Spleen (tissue), 11 donors: ENCODE data around the gene PCCA. TPM values are rescaled to one million over a fixed set of nuclear protein-coding genes. Genes with fewer than 3 reads are reported as not detected.

ENCODE experiments used
- DNase-seq: peaks from one replicate; pipeline ENCODE4 v3.0.0-alpha.2; 2020
- H3K27ac ChIP-seq, 8 donors: fragments of 200-600 bp; sonication (generic) in 7 of 8; 1 replicate in 4 of 8; 2 replicates in 4 of 8; pipeline versions ENCODE4 v1.5.0 to v1.8.0; 2016 to 2021; ENCODE audit warnings: inconsistent platforms in 4 of 8, mild to moderate bottlenecking in 4 of 8, moderate library complexity in 1 of 8
- H3K27me3 ChIP-seq, 7 donors: fragments of 200-600 bp; sonication (generic) in 6 of 7; replicated peaks in 1 of 7; 1 replicate in 4 of 7; 2 replicates in 3 of 7; pipeline versions ENCODE4 v1.5.0 to v1.8.0; 2016 to 2021; ENCODE audit warnings: inconsistent platforms in 3 of 7, mild to moderate bottlenecking in 1 of 7
- H3K36me3 ChIP-seq, 6 donors: fragments of 200-600 bp; sonication (generic) in 5 of 6; 1 replicate in 4 of 6; 2 replicates in 2 of 6; pipeline versions ENCODE4 v1.5.0 to v1.8.0; 2016 to 2021; ENCODE audit warnings: inconsistent platforms in 2 of 6
- H3K4me1 ChIP-seq, 6 donors: fragments of 200-600 bp; sonication (generic) in 5 of 6; 1 replicate in 3 of 6; 2 replicates in 3 of 6; pipeline versions ENCODE4 v1.5.0 to v1.8.0; 2016 to 2021; ENCODE audit warnings: inconsistent platforms in 3 of 6
- H3K4me3 ChIP-seq, 8 donors: fragments of 200-600 bp; sonication (generic) in 7 of 8; 1 replicate in 4 of 8; 2 replicates in 4 of 8; pipeline versions ENCODE4 v1.5.0 to v1.8.0; 2016 to 2021; ENCODE audit warnings: inconsistent platforms in 4 of 8, mild to moderate bottlenecking in 4 of 8, moderate library complexity in 2 of 8
- H3K9me3 ChIP-seq, 8 donors: fragments of 200-600 bp; sonication (generic) in 7 of 8; 1 replicate in 4 of 8; 2 replicates in 4 of 8; pipeline versions ENCODE4 v1.5.0 to v1.8.0; 2016 to 2021; ENCODE audit warnings: inconsistent platforms in 4 of 8
- CTCF ChIP-seq, 11 experiments: fragments of 200-600 bp in 7 of 11; fragments of 450-650 bp in 4 of 11; sonication (generic) in 4 of 11; IDR thresholded peaks in 8 of 11; conservative IDR thresholded peaks in 3 of 11; 1 replicate in 7 of 11; 2 replicates in 4 of 11; pipeline versions ENCODE4 v1.4.0 to v1.8.0; 2016 to 2021; ENCODE audit warnings: antibody characterized with exemption in 11 of 11, inconsistent platforms in 4 of 11, mild to moderate bottlenecking in 1 of 11
- POLR2A ChIP-seq, 3 donors: fragments of 450-650 bp; IDR thresholded peaks; one replicate each; pipeline ENCODE4 v1.5.1; 2017; ENCODE audit warnings: antibody characterized with exemption in 3 of 3, mild to moderate bottlenecking in 1 of 3
- POLR2AphosphoS5 ChIP-seq, 3 donors: sonication (generic); formaldehyde crosslinking; IDR thresholded peaks; one replicate each; pipeline ENCODE4 v1.5.1; 2017; ENCODE audit warnings: antibody characterized with exemption in 3 of 3
- WGBS, 5 donors: extraction: QIAGEN DNeasy Blood & Tissue Kit in 3 of 5; methylation state at CpG; one replicate each; pipeline versions ENCODE4 v1.1.5 to v1.1.7; 2013 to 2018; 5-methylcytosine and 5-hydroxymethylcytosine counted together
- intact Hi-C: fragments of 100-400 bp; cut with DNase I; formaldehyde crosslinking; loops from one replicate; pipeline ENCODE4 v1.15.0; 2023; ENCODE audit warnings: low total_unique reads
- polyA plus RNA-seq, 3 donors: library from polyadenylated mRNA; stranded (reverse); fragments of 200-250 nt; gene quantifications; one replicate each; pipeline ENCODE4 v1.2.1, GENCODE V29; 2013
- total RNA-seq, 7 donors: library from RNA; depleted of rRNA in 3 of 7; stranded (reverse); fragments of >200 nt in 3 of 7; fragmentation: NEBNext Ultra II Directional in 4 of 7; extraction: Animal tissue kit (Norgen Biotek cat#: 25700) in 4 of 7; gene quantifications; one replicate each; pipeline versions ENCODE4 v1.1.0 to v1.2.1, GENCODE V29; 2016 to 2021
- donor health status: healthy with polysubstance abuse.
- donor health status: DM: no; HTN: no; CAD: no; lungs with moderate emphysema.
- donor health status: DM: no; HTN: no; CAD: no.
- donor health status: Bipolar disorder and iron deficiency.
- donor health status: healthy.
- donor health status: DM: no; HTN: no; CAD: no.
- donor health status: DM: yes; HTN: yes; CAD: no.

The PCCA gene
- total and polyA plus RNA-seq, 10 donors: 9.3 to 54.9 (median 43.9) TPM

DNA sequence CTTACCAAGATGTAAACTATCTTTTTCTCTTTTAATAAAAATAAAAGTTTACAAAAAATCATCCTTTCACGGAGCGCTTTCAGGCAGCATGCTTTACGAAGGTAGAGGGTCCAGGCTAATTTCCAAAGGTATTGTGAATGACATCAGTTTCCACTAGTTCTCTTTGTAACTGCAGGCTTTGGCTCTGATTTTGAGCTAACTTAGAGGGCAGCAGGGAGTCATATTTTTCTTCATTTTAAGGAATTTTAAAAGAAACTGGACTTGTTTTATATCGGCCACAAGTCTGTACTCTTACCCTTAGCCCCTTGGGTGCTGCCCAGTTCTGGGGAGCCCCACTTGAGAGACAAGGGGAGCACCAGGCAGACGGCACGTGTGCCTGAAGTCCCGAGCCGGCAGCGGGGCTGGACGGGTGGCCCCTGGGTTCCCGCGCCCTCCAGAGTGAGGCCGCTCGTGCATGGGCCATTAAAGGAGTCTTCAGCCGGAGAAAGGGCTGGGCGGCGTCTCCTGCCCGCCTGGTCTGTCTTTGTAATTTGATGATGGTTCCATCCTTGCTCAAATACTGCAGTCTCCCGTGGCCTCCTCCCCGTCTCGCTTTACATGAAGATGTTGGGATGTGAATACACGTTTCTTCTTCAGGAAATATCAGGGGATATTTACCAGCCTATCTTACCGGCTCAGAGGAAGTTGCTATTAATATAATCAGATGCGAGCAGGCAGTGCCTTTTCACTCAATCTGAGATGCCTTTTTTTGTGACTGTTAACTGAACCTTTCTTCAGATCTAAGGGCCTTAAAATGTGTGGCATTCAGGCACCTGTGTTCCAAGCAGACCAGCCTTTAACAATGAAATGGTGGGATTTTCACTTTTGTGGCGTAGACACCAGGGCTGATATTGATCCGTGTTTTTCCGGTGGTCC lies 432.3 kb downstream of the PCCA start:
- WGBS, 5 donors: 57 to 74% (median 66%) methylated on average over 27 of the region's 27 CpGs
- peaks cover 0 to 28% (median 4%) of the 10 kb centered on the region in 6 donors for H3K4me1 ChIP-seq
- intact Hi-C loops: no loop called here

DNA sequence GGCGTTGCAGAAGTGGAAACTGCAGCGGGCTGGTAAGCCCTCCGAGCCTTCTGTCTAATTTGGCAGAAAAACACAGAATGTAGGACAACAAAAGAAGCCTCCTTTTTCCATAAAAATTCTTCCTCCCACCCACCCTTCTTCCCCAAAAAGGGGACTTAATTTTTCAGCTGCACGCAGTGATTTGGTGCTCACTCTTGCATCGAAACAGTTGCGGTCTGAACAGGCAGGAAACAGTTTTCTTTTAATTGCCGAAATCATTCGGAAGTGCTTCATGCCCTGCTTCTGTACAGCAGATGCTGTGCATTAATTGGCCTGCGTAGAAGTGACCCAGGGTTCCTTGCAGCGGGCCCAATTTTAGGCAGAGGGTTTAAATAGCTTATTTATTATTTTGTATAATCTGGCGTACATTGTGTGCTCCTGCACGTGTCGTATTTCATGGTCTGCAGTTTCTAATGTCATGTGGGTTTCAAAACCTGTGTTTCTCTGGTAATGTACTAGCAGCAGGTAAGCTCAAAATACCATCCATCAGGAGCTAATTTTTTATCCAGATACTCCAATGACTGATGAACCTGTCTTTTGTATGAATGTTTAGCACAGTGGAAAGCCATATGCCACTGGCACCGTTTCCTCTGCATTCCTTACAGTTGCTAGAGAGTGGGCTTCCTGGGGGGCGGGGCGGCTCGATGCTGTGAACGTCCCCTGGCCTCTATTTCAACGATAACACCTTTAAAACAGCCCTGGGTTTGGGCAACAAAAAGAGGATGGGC lies 433.1 kb downstream of the PCCA start:
- Histone ChIP-seq H3K4me1 (peaks cover 0 to 28% (median 4%) of the 10 kb centered on the region in 6 donors), H3K36me3 (peaks cover 0 to 17% (median 3%) of the 10 kb centered on the region in 6 donors), H3K27me3 (peaks cover 0 to 11% (median 0%) of the 10 kb centered on the region in 7 donors), H3K9me3 (no peaks in the 10 kb centered on the region), H3K27ac (no peak overlapping the region), H3K4me3 (peak overlapping the region in 1 of 8 donors; percentile 6)
- intact Hi-C loops: no loop called here
- TF ChIP-seq POLR2AphosphoS5 (IDR thresholded peaks at IDR 0.05) (no peak), CTCF (IDR thresholded peaks at IDR 0.05 in 8 of 11, conservative IDR thresholded peaks at IDR 0.05 in 3 of 11) (no peak), POLR2A (IDR thresholded peaks at IDR 0.05) (no peak)
- DNase-seq: no peak
- 60 to 80% (median 61%) methylated on average over 19 of the region's 19 CpGs for WGBS, 5 donors

More for the DNA sequence above, 432.3 kb downstream of the PCCA start:
- H3K9me3 ChIP-seq: no peaks in the 10 kb centered on the region
- peaks cover 0 to 11% (median 0%) of the 10 kb centered on the region in 7 donors for H3K27me3 ChIP-seq
- peak overlapping the region in 1 of 8 donors; percentile 6 for H3K4me3 ChIP-seq
- H3K27ac ChIP-seq: no peak overlapping the region
- peaks cover 0 to 10% (median under 1%) of the 10 kb centered on the region in 6 donors for H3K36me3 ChIP-seq
- no peak for DNase-seq
- TF ChIP-seq POLR2A (IDR thresholded peaks at IDR 0.05): no peak
- TF ChIP-seq POLR2AphosphoS5 (IDR thresholded peaks at IDR 0.05): no peak
- TF ChIP-seq CTCF (IDR thresholded peaks at IDR 0.05 in 8 of 11, conservative IDR thresholded peaks at IDR 0.05 in 3 of 11): no peak

DNA sequence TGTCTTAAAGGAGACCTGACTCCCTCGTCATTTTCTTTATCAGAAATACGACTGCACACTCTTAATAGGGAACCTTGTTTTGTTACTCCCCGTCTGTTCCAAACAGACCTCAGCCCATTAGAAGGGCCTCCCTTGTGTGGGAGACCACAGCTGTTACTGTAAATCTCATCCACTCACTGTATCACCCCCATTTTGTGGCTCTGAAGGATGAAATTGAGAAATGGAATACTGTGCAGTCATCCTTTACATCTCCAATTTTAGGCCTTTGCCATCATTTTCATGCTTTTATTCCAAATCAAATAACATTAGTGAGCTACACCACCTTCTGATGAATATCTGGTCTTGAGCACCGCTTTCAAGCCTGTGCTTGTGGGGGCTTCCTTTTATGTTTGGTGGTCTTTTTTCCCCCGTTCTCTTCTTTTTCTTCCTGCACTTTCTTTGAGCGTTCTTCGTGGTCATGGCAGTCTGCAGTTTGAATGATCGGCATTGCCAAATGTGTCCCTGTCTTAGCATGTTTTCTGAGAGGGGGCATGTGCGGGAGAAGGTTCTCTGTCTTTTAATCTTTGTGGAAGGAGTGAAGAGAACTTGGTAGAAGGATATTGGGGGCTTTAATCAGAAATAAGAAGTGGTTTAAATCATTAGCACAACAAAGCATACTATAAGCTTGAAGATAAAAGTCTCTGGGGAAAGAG lies 433.9 kb downstream of the PCCA start:
- Histone ChIP-seq H3K4me3 (no peak overlapping the region), H3K9me3 (no peaks in the 10 kb centered on the region), H3K4me1 (peaks cover 0 to 23% (median 1%) of the 10 kb centered on the region in 6 donors), H3K27me3 (peaks cover 0 to 11% (median 0%) of the 10 kb centered on the region in 7 donors), H3K27ac (no peak overlapping the region), H3K36me3 (peaks cover 0 to 23% (median 3%) of the 10 kb centered on the region in 6 donors)
- no peak for DNase-seq
- intact Hi-C loops: no loop called here
- TF ChIP-seq POLR2A (IDR thresholded peaks at IDR 0.05) (no peak), CTCF (IDR thresholded peaks at IDR 0.05 in 8 of 11, conservative IDR thresholded peaks at IDR 0.05 in 3 of 11) (no peak), POLR2AphosphoS5 (IDR thresholded peaks at IDR 0.05) (no peak)
- 92 to 96% (median 94%) methylated on average over 9 of the region's 9 CpGs for WGBS, 5 donors
